Measurements from ENCODE around the gene FNIP2.
"Not testable (repeated sequence)": the region's sequence is repeated elsewhere in the genome, so short reads cannot be mapped to it uniquely, and the experiment has no call there.

Gene FNIP2

GRCh38 chr4:158945529-158946108 lies 176.8 kb downstream of the FNIP2 start:
- TF ChIP-seq CTCF (IDR thresholded peaks at IDR 0.05) = no peak
- no peak overlapping the region for H3K4me3 ChIP-seq (ENCODE audit: low read depth, low read length)

GRCh38 chr4:158946825-158947224 lies 178.0 kb downstream of the FNIP2 start:
- TF ChIP-seq CTCF (IDR thresholded peaks at IDR 0.05) = no peak
- H3K27me3 ChIP-seq (ENCODE audit: control insufficient read depth, insufficient read depth, low read length) = no peaks in the 10 kb centered on the region
- H2AFZ ChIP-seq = no peak overlapping the region
- no peaks in the 10 kb centered on the region for H3K36me3 ChIP-seq (ENCODE audit: control insufficient read depth, insufficient read depth, low read length)
- H3K4me1 ChIP-seq = no peaks in the 10 kb centered on the region
- H3K27ac ChIP-seq = no peak overlapping the region
- no peak overlapping the region for H3K4me2 ChIP-seq (ENCODE audit: low read length)
- H3K9ac ChIP-seq = no peak overlapping the region
- H3K9me3 ChIP-seq (ENCODE audit: control insufficient read depth, low read length) = no peaks in the 10 kb centered on the region
- H3K4me3 ChIP-seq (ENCODE audit: low read depth, low read length) = no peak overlapping the region
- no peaks in the 10 kb centered on the region for H3K79me2 ChIP-seq

More at GRCh38 chr4:158945529-158946108, 176.8 kb downstream of the FNIP2 start:
- no peaks in the 10 kb centered on the region for H3K4me1 ChIP-seq
- no peaks in the 10 kb centered on the region for H3K79me2 ChIP-seq
- no peak overlapping the region for H3K27ac ChIP-seq
- H2AFZ ChIP-seq = no peak overlapping the region
- no peaks in the 10 kb centered on the region for H3K36me3 ChIP-seq (ENCODE audit: control insufficient read depth, insufficient read depth, low read length)
- H3K9me3 ChIP-seq (ENCODE audit: control insufficient read depth, low read length) = no peaks in the 10 kb centered on the region
- no peak overlapping the region for H3K4me2 ChIP-seq (ENCODE audit: low read length)
- no peak overlapping the region for H3K9ac ChIP-seq
- no peaks in the 10 kb centered on the region for H3K27me3 ChIP-seq (ENCODE audit: control insufficient read depth, insufficient read depth, low read length)

- Histone ChIP-seq H3K4me1 (no peaks in the 10 kb centered on the region), H3K27me3 (ENCODE audit: control insufficient read depth, insufficient read depth, low read length) (no peaks in the 10 kb centered on the region), H3K4me3 (ENCODE audit: low read depth, low read length) (no peak overlapping the region), H3K9me3 (ENCODE audit: control insufficient read depth, low read length) (no peaks in the 10 kb centered on the region), H3K4me2 (ENCODE audit: low read length) (no peak overlapping the region), H3K9ac (no peak overlapping the region), H3K79me2 (no peaks in the 10 kb centered on the region), H3K27ac (no peak overlapping the region), H3K36me3 (ENCODE audit: control insufficient read depth, insufficient read depth, low read length) (no peaks in the 10 kb centered on the region), H2AFZ (no peak overlapping the region)
- no peak for TF ChIP-seq CTCF (IDR thresholded peaks at IDR 0.05)
Observed at GRCh38 chr4:158948071-158948470, 179.2 kb downstream of the FNIP2 start.

GRCh38 chr4:158949099-158949498 lies 180.3 kb downstream of the FNIP2 start:
- Histone ChIP-seq H3K36me3 (ENCODE audit: control insufficient read depth, insufficient read depth, low read length) (no peaks in the 10 kb centered on the region), H3K79me2 (no peaks in the 10 kb centered on the region), H3K4me1 (no peaks in the 10 kb centered on the region), H3K27ac (no peak overlapping the region), H2AFZ (no peak overlapping the region), H3K9ac (no peak overlapping the region), H3K27me3 (ENCODE audit: control insufficient read depth, insufficient read depth, low read length) (no peaks in the 10 kb centered on the region), H3K4me2 (ENCODE audit: low read length) (no peak overlapping the region), H3K4me3 (ENCODE audit: low read depth, low read length) (no peak overlapping the region), H3K9me3 (ENCODE audit: control insufficient read depth, low read length) (no peaks in the 10 kb centered on the region)
- no peak for TF ChIP-seq CTCF (IDR thresholded peaks at IDR 0.05)

GRCh38 chr4:158952221-158952774 lies 183.5 kb downstream of the FNIP2 start:
- not testable (repeated sequence) for H3K27ac ChIP-seq; H3K4me3 ChIP-seq (ENCODE audit: low read depth, low read length); H2AFZ ChIP-seq; H3K9me3 ChIP-seq (ENCODE audit: control insufficient read depth, low read length); H3K36me3 ChIP-seq (ENCODE audit: control insufficient read depth, insufficient read depth, low read length); H3K9ac ChIP-seq; H3K79me2 ChIP-seq; H3K4me2 ChIP-seq (ENCODE audit: low read length); H3K27me3 ChIP-seq (ENCODE audit: control insufficient read depth, insufficient read depth, low read length); H3K4me1 ChIP-seq

GRCh38 chr4:158956345-158956744 lies 187.5 kb downstream of the FNIP2 start:
- not testable (repeated sequence) for H3K27ac ChIP-seq; H3K9me3 ChIP-seq (ENCODE audit: control insufficient read depth, low read length); H3K79me2 ChIP-seq; H3K36me3 ChIP-seq (ENCODE audit: control insufficient read depth, insufficient read depth, low read length); H3K4me1 ChIP-seq; H3K4me2 ChIP-seq (ENCODE audit: low read length); H2AFZ ChIP-seq; H3K9ac ChIP-seq; H3K4me3 ChIP-seq (ENCODE audit: low read depth, low read length); H3K27me3 ChIP-seq (ENCODE audit: control insufficient read depth, insufficient read depth, low read length)

GRCh38 chr4:158956918-158957317 lies 188.1 kb downstream of the FNIP2 start:
- H3K27me3 ChIP-seq (ENCODE audit: control insufficient read depth, insufficient read depth, low read length); H3K79me2 ChIP-seq; H3K9ac ChIP-seq; H2AFZ ChIP-seq; H3K4me1 ChIP-seq; H3K27ac ChIP-seq; H3K36me3 ChIP-seq (ENCODE audit: control insufficient read depth, insufficient read depth, low read length); H3K4me3 ChIP-seq (ENCODE audit: low read depth, low read length); H3K9me3 ChIP-seq (ENCODE audit: control insufficient read depth, low read length); H3K4me2 ChIP-seq (ENCODE audit: low read length): not testable (repeated sequence)

All from parathyroid adenoma (tissue), 2 donors.